NK-92 (cell line): ENCODE measurements around the gene TRIP6.
"Not testable (repeated sequence)": the region's sequence is repeated elsewhere in the genome, so short reads cannot be mapped to it uniquely, and the experiment has no call there.

Source experiments
- DNase-seq: peaks from one replicate; lab custom pipeline; 2025; ENCODE audit not compliant: unreplicated experiment; lab: John Stamatoyannopoulos, UW

The TRIP6 gene

GRCh38 chr7:100837099-100837836 lies 29.9 kb upstream of the TRIP6 start:
- no peak for DNase-seq

GRCh38 chr7:100839361-100839760 lies 27.8 kb upstream of the TRIP6 start:
- no peak for DNase-seq

GRCh38 chr7:100840470-100841100 lies 26.6 kb upstream of the TRIP6 start:
- no peak for DNase-seq

- no peak for DNase-seq
Measured at GRCh38 chr7:100847360-100847759, 19.8 kb upstream of the TRIP6 start.

- no peak for DNase-seq
Measured at GRCh38 chr7:100852048-100852872, 14.9 kb upstream of the TRIP6 start, which contains the start of gene SLC12A9. Gene SLC12A9 (plus strand): TSS chr7:100852713. CDS start chr7:100854198, 1,485 bp downstream.

- no peak for DNase-seq
Measured at GRCh38 chr7:100854146-100854895, 12.9 kb upstream of the TRIP6 start.

- DNase-seq = not testable (repeated sequence)
Measured at GRCh38 chr7:100854899-100855298, 12.3 kb upstream of the TRIP6 start.

- DNase-seq = no peak
Measured at GRCh38 chr7:100855515-100855914, 11.7 kb upstream of the TRIP6 start.

GRCh38 chr7:100856871-100857282 lies 10.3 kb upstream of the TRIP6 start:
- DNase-seq = no peak

GRCh38 chr7:100859856-100860255 lies 7.3 kb upstream of the TRIP6 start:
- DNase-seq = no peak

GRCh38 chr7:100860702-100861615 lies 6.2 kb upstream of the TRIP6 start:
- DNase-seq = no peak

GRCh38 chr7:100861616-100861985 lies 5.6 kb upstream of the TRIP6 start:
- DNase-seq = no peak

GRCh38 chr7:100863406-100863950 lies 3.7 kb upstream of the TRIP6 start:
- DNase-seq = no peak

- no peak for DNase-seq
Measured at GRCh38 chr7:100864263-100864845, 2.8 kb upstream of the TRIP6 start.

- DNase-seq = no peak
Measured at GRCh38 chr7:100865372-100865911, 1.7 kb upstream of the TRIP6 start.

GRCh38 chr7:100865938-100866728 lies 1.1 kb upstream of the TRIP6 start:
- DNase-seq = no peak

GRCh38 chr7:100866729-100867039 lies 503 bp upstream of the TRIP6 start:
- no peak for DNase-seq

- no peak for DNase-seq
Measured at GRCh38 chr7:100867776-100868485, 744 bp downstream of the TRIP6 start.
